Measurements from ENCODE around the gene SAFB2. TPM values are rescaled to one million over a fixed set of nuclear protein-coding genes. Genes with fewer than 3 reads are reported as not detected.

The SAFB2 gene
- total and polyA plus RNA-seq, 2 donors from 2014 or later, result 67.1 to 113 TPM

DNA sequence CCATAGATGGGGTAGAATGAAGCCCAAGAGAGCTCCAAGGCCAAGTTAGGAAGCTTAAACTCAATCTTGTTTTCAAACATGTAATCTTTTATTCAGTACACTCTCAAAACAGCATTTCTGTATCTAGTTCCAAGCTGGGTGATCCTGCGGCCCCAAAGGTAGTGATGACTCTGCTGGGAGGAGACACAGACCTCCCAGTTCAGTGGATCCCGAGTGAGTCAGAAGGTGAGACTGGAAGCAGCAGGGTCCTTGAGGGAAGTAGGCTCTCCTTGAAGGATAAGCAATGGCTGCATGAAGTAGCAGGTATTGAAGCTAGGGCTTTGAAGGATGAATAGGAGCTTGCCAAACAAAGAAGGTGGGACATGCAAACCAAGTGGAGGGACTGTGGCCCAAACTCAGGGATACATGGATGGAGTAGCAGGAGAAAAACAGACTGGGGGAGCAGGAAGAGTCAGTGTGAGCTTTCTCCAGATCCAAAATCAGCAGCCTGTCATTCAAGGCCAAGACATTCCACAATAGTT is 64.4 kb downstream of the SAFB2 start:
- H3K27me3 ChIP-seq (ENCODE audit: control insufficient read depth, insufficient read depth, low read length), result no peaks in the 10 kb centered on the region
- no peak for DNase-seq
- no peaks in the 10 kb centered on the region for H3K4me1 ChIP-seq (ENCODE audit: control insufficient read depth in 2 of 3, insufficient read depth in 2 of 3, low read depth in 1 of 3, low read length in 3 of 3)
- peaks cover 0 to 9% (median 0%) of the 10 kb centered on the region in 3 donors for H3K9me3 ChIP-seq (ENCODE audit: control insufficient read depth in 2 of 3, insufficient read depth in 1 of 3, low read length in 3 of 3)
- H3K36me3 ChIP-seq (ENCODE audit: control insufficient read depth in 2 of 3, insufficient read depth in 3 of 3, low read length in 3 of 3), result no peaks in the 10 kb centered on the region
- H3K9ac ChIP-seq (ENCODE audit: low read length in 3 of 3), result no peak overlapping the region
- TF ChIP-seq, protein P1, sequence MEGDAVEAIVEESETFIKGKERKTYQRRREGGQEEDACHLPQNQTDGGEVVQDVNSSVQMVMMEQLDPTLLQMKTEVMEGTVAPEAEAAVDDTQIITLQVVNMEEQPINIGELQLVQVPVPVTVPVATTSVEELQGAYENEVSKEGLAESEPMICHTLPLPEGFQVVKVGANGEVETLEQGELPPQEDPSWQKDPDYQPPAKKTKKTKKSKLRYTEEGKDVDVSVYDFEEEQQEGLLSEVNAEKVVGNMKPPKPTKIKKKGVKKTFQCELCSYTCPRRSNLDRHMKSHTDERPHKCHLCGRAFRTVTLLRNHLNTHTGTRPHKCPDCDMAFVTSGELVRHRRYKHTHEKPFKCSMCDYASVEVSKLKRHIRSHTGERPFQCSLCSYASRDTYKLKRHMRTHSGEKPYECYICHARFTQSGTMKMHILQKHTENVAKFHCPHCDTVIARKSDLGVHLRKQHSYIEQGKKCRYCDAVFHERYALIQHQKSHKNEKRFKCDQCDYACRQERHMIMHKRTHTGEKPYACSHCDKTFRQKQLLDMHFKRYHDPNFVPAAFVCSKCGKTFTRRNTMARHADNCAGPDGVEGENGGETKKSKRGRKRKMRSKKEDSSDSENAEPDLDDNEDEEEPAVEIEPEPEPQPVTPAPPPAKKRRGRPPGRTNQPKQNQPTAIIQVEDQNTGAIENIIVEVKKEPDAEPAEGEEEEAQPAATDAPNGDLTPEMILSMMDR (IDR thresholded peaks at IDR 0.05; ENCODE audit: borderline replicate concordance, extremely low read depth, insufficient read depth), result no peak
- H3K27ac ChIP-seq (ENCODE audit: low read depth in 2 of 2, low read length in 2 of 2), result no peak overlapping the region
- intact Hi-C loops (cut with DNase I), result no loop called here
- no peak for FAIRE-seq
- H3K4me3 ChIP-seq (ENCODE audit: low read length in 3 of 3), result no peak overlapping the region

DNA sequence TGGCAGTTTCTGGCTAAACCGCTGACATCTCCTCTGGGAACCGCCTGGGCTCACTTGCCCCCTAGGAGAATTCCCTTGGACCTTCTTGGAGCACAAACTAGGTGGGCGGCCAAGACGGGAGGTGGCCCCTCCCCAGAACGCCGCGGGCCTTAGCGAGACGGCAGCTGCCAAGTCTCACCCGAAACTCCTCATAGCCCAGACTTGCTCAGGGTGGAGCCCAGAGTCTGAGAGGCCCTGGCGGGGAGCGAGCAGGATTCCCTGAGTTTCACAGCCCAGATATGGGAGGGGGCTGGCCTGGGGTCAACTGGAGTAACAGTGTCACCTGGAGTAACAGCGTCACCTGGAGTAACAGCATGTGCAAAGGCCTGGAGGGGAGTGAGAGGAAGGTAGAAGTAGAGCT is 64.9 kb downstream of the SAFB2 start:
- no peaks in the 10 kb centered on the region for H3K36me3 ChIP-seq (ENCODE audit: control insufficient read depth in 2 of 3, insufficient read depth in 3 of 3, low read length in 3 of 3)
- H3K4me1 ChIP-seq (ENCODE audit: control insufficient read depth in 2 of 3, insufficient read depth in 2 of 3, low read depth in 1 of 3, low read length in 3 of 3), result no peaks in the 10 kb centered on the region
- TF ChIP-seq, protein P1 (IDR thresholded peaks at IDR 0.05; ENCODE audit: borderline replicate concordance, extremely low read depth, insufficient read depth), result no peak
- H3K9ac ChIP-seq (ENCODE audit: low read length in 3 of 3), result no peak overlapping the region
- intact Hi-C loops (cut with DNase I), result no loop called here
- H3K9me3 ChIP-seq (ENCODE audit: control insufficient read depth in 2 of 3, insufficient read depth in 1 of 3, low read length in 3 of 3), result peaks cover 0 to 9% (median 0%) of the 10 kb centered on the region in 3 donors
- no peaks in the 10 kb centered on the region for H3K27me3 ChIP-seq (ENCODE audit: control insufficient read depth, insufficient read depth, low read length)
- H3K4me3 ChIP-seq (ENCODE audit: low read length in 3 of 3), result no peak overlapping the region
- DNase-seq, result no peak
- no peak for FAIRE-seq
- no peak overlapping the region for H3K27ac ChIP-seq (ENCODE audit: low read depth in 2 of 2, low read length in 2 of 2)

DNA sequence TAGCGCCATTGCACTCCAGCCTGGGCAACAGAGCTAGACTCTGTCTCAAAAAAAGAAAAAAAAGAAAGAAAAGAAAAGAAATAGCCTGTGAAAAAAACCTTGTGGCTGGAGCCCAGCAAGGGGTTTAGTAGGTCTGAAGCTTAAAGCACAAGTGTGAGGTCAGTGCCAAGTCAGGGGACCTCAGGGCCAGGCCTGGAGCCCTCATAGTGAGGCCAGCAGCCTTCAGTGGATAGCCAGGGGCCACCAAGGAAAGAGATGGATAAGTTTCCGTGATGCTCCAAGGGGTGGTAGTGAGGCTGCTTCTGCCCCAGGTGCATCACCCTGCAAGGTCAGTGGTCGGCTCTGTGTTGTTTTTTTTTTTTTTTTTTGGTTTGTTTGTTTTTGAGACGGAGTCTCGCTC is 67.7 kb downstream of the SAFB2 start:
- DNase-seq, result no peak
- no peaks in the 10 kb centered on the region for H3K9me3 ChIP-seq (ENCODE audit: control insufficient read depth in 2 of 3, insufficient read depth in 1 of 3, low read length in 3 of 3)
- no peaks in the 10 kb centered on the region for H3K27me3 ChIP-seq (ENCODE audit: control insufficient read depth, insufficient read depth, low read length)
- H3K9ac ChIP-seq (ENCODE audit: low read length in 3 of 3), result no peak overlapping the region
- no peak for FAIRE-seq
- TF ChIP-seq, protein P1 (IDR thresholded peaks at IDR 0.05; ENCODE audit: borderline replicate concordance, extremely low read depth, insufficient read depth), result no peak
- no peak overlapping the region for H3K4me3 ChIP-seq (ENCODE audit: low read length in 3 of 3)
- intact Hi-C loops (cut with DNase I), result no loop called here
- H3K27ac ChIP-seq (ENCODE audit: low read depth in 2 of 2, low read length in 2 of 2), result no peak overlapping the region
- H3K36me3 ChIP-seq (ENCODE audit: control insufficient read depth in 2 of 3, insufficient read depth in 3 of 3, low read length in 3 of 3), result no peaks in the 10 kb centered on the region
- H3K4me1 ChIP-seq (ENCODE audit: control insufficient read depth in 2 of 3, insufficient read depth in 2 of 3, low read depth in 1 of 3, low read length in 3 of 3), result no peaks in the 10 kb centered on the region

DNA sequence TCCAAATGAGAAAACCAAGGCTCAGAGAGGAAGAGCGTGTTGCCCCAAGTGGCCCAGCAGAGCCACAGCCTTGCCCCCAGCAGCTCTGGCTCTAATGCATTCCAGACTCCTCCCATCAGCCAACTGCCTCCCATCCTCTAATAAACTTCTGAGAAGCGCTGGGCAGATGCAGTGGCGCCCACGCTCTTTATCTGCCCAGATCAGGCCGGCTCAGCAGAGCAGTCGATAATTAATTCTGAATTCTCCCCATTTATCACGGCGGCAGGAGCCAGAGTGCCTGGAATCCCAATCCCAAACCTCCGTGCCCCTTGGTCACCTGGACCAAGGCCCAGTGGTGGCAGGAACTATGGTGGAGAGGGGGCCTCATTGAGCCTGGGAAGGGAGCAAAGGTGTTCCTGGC is 68.7 kb downstream of the SAFB2 start:
- DNase-seq (no peak), FAIRE-seq (no peak)
- no peak overlapping the region for H3K4me3 ChIP-seq (ENCODE audit: low read length in 3 of 3)
- no peaks in the 10 kb centered on the region for H3K27me3 ChIP-seq (ENCODE audit: control insufficient read depth, insufficient read depth, low read length)
- H3K36me3 ChIP-seq (ENCODE audit: control insufficient read depth in 2 of 3, insufficient read depth in 3 of 3, low read length in 3 of 3), result no peaks in the 10 kb centered on the region
- no peaks in the 10 kb centered on the region for H3K9me3 ChIP-seq (ENCODE audit: control insufficient read depth in 2 of 3, insufficient read depth in 1 of 3, low read length in 3 of 3)
- intact Hi-C loops (cut with DNase I), result no loop called here
- TF ChIP-seq, protein P1 (IDR thresholded peaks at IDR 0.05; ENCODE audit: borderline replicate concordance, extremely low read depth, insufficient read depth), result no peak
- no peak overlapping the region for H3K9ac ChIP-seq (ENCODE audit: low read length in 3 of 3)
- no peaks in the 10 kb centered on the region for H3K4me1 ChIP-seq (ENCODE audit: control insufficient read depth in 2 of 3, insufficient read depth in 2 of 3, low read depth in 1 of 3, low read length in 3 of 3)
- no peak overlapping the region for H3K27ac ChIP-seq (ENCODE audit: low read depth in 2 of 2, low read length in 2 of 2)

All from kidney (tissue), 14 donors.